ENCODE data around the gene TRHDE. TPM values are rescaled to one million over a fixed set of nuclear protein-coding genes. Genes with fewer than 3 reads are reported as not detected.

The TRHDE gene
- polyA plus RNA-seq, 2 of the 4 experiments (the other 2 are of a cell fraction) = 0.16 to 0.32 TPM

DNA sequence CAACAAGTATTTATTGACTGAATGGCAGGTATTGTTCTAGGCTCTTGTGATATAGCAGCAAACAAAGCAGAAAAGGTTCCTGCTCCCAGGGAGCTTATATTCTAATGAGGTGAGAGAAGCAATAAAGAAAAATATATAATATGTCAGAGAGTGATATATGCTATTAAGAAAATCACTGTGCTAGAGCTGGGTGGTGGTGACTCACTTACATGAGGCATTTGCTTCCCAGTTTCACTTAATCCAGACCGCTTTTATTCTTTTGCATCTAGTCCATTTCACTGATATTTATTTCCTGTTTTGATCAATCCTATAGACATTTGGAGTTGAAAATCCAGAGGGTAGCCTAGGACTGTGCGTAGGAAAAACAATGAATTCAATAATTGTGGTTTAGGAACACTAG is 17.5 kb downstream of the TRHDE start:
- no peak overlapping the region for H3K27ac ChIP-seq
- TF ChIP-seq SREBF2 (IDR thresholded peaks at IDR 0.05) (no peak), RNF2 (IDR thresholded peaks at IDR 0.05; ENCODE audit: borderline replicate concordance, low read depth) (no peak), TFCP2L1 (CRISPR knock-in tag; IDR thresholded peaks at IDR 0.05) (no peak), RFX5 (IDR thresholded peaks at IDR 0.05) (no peak), RAD21 (conservative IDR thresholded peaks at IDR 0.05 in 1 of 2, IDR thresholded peaks at IDR 0.05 in 1 of 2) (no peak), PHF8 (IDR thresholded peaks at IDR 0.05; ENCODE audit: borderline replicate concordance, low read depth) (no peak), HEYL (CRISPR knock-in tag; IDR thresholded peaks at IDR 0.05) (no peak), BHLHE40 (IDR thresholded peaks at IDR 0.05; ENCODE audit: low read depth, low read length) (no peak), CBX8 (IDR thresholded peaks at IDR 0.05) (no peak), HOXA7 (CRISPR knock-in tag; IDR thresholded peaks at IDR 0.05) (no peak), TP53 (CRISPR knock-in tag; IDR thresholded peaks at IDR 0.05) (no peak)
- TF ChIP-seq, protein P1, sequence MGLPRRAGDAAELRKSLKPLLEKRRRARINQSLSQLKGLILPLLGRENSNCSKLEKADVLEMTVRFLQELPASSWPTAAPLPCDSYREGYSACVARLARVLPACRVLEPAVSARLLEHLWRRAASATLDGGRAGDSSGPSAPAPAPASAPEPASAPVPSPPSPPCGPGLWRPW (IDR thresholded peaks at IDR 0.05) = no peak
- TF ChIP-seq, protein P2, sequence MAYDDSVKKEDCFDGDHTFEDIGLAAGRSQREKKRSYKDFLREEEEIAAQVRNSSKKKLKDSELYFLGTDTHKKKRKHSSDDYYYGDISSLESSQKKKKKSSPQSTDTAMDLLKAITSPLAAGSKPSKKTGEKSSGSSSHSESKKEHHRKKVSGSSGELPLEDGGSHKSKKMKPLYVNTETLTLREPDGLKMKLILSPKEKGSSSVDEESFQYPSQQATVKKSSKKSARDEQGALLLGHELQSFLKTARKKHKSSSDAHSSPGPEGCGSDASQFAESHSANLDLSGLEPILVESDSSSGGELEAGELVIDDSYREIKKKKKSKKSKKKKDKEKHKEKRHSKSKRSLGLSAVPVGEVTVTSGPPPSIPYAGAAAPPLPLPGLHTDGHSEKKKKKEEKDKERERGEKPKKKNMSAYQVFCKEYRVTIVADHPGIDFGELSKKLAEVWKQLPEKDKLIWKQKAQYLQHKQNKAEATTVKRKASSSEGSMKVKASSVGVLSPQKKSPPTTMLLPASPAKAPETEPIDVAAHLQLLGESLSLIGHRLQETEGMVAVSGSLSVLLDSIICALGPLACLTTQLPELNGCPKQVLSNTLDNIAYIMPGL (CRISPR knock-in tag; IDR thresholded peaks at IDR 0.05; ENCODE audit: borderline replicate concordance) = no peak
- H3K4me2 ChIP-seq = no peak overlapping the region
- H3K9me3 ChIP-seq = 0 out of 3 replicates have a peak, but pooled peaks cover 2% of the 10 kb centered on the region
- no peaks in the 10 kb centered on the region for H3K4me1 ChIP-seq
- POLR2A ChIA-PET = no interaction called here
- FAIRE-seq (no peak), DNase-seq (ENCODE audit: low read depth in 1 of 2, low spot score in 1 of 2) (no peak), ATAC-seq (no peak)
- H3K4me3 ChIP-seq = no peak overlapping the region
- WGBS (ENCODE audit: missing lambda C conversion rate) = 28% methylated on average over 2 of the region's 2 CpGs
- CTCF ChIA-PET = no interaction called here

DNA sequence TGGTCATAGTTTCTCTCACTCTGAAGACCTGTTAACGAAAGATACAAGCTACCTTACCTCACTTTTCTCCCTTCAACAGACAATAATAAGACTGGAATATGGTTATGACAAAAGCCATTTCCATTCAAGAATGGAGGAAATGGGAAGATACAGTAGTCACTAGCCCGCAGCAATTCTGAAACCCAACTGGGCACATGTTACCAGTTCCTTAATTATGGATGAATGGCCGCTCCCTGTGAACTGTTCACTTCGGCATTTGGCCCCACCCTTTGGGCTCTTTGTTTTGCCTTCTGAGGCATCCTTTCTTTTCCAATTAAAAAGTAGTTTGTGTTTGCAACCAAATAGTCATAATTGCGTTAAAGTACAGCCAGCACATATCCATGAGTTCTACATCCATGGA is 19.0 kb downstream of the TRHDE start:
- no peak for FAIRE-seq
- no peak for DNase-seq (ENCODE audit: low read depth in 1 of 2, low spot score in 1 of 2)
- TF ChIP-seq HDAC2 (IDR thresholded peaks at IDR 0.05) (no peak), ESRRA (IDR thresholded peaks at IDR 0.05; ENCODE audit: borderline replicate concordance, low read length) (no peak), MAFK (IDR thresholded peaks at IDR 0.05; ENCODE audit: partially characterized antibody) (no peak), CBX2 (IDR thresholded peaks at IDR 0.05; ENCODE audit: borderline replicate concordance, low read depth) (no peak), FOXS1 (CRISPR knock-in tag; IDR thresholded peaks at IDR 0.05) (no peak)
- no peak for ATAC-seq
- H3K4me3 ChIP-seq = no peak overlapping the region
- no peak overlapping the region for H3K27ac ChIP-seq
- no peak overlapping the region for H3K4me2 ChIP-seq
- ChIA-PET CTCF (interaction anchor here (0.6 kb wide), 1 partner anchor 303 kb away, joined by 3 read pairs; no protein-coding TSS in a partner anchor), POLR2A (no interaction called here)
- 17% methylated on average over 5 of the region's 5 CpGs for WGBS (ENCODE audit: missing lambda C conversion rate)
- H3K4me1 ChIP-seq = no peaks in the 10 kb centered on the region; the same call in 2 of the 3 replicates
- H3K9me3 ChIP-seq = 0 out of 3 replicates have a peak, but pooled peaks cover 2% of the 10 kb centered on the region

DNA sequence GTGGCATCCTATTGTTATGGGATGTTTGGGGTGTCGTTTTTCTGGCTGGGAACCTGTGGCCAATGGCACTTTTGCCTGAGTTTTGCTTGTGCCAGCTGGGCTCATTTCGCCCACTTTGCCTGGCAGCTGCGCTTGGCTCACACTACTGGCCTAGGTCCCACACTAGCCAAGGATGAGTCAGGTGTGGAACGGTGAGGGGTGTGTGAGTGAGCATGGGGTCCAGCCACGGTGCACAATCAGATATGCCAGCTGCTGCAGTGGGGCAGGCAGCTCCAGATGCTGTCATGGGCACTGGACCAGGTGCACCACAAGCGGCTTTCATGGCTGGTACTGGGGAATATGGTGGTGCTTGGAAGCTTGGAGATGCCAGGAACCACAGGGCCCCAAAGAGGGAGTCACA is 21.5 kb downstream of the TRHDE start:
- ChIA-PET CTCF (interaction anchor here (1.2 kb wide), 1 partner anchor 13 kb away, joined by 4 read pairs; no protein-coding TSS in a partner anchor), POLR2A (no interaction called here)
- no peak overlapping the region for H3K4me2 ChIP-seq
- WGBS (ENCODE audit: missing lambda C conversion rate) = 36% methylated on average over 6 of the region's 6 CpGs
- no peaks in the 10 kb centered on the region; the same call in 2 of the 3 replicates for H3K4me1 ChIP-seq
- H3K9me3 ChIP-seq = no peaks in the 10 kb centered on the region
- H3K4me3 ChIP-seq = no peak overlapping the region
- H3K27ac ChIP-seq = no peak overlapping the region
- FAIRE-seq = no peak
- no peak for ATAC-seq
- no peak for TF ChIP-seq GATA3 (IDR thresholded peaks at IDR 0.05; ENCODE audit: borderline replicate concordance)
- TF ChIP-seq, protein P3, sequence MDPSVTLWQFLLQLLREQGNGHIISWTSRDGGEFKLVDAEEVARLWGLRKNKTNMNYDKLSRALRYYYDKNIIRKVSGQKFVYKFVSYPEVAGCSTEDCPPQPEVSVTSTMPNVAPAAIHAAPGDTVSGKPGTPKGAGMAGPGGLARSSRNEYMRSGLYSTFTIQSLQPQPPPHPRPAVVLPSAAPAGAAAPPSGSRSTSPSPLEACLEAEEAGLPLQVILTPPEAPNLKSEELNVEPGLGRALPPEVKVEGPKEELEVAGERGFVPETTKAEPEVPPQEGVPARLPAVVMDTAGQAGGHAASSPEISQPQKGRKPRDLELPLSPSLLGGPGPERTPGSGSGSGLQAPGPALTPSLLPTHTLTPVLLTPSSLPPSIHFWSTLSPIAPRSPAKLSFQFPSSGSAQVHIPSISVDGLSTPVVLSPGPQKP (IDR thresholded peaks at IDR 0.05; ENCODE audit: low read depth, low read length) = no peak
- TF ChIP-seq HOXA7 (CRISPR knock-in tag; IDR thresholded peaks at IDR 0.05) = no peak
- TF ChIP-seq, protein P4, sequence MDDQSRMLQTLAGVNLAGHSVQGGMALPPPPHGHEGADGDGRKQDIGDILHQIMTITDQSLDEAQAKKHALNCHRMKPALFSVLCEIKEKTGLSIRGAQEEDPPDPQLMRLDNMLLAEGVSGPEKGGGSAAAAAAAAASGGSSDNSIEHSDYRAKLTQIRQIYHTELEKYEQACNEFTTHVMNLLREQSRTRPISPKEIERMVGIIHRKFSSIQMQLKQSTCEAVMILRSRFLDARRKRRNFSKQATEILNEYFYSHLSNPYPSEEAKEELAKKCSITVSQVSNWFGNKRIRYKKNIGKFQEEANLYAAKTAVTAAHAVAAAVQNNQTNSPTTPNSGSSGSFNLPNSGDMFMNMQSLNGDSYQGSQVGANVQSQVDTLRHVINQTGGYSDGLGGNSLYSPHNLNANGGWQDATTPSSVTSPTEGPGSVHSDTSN (IDR thresholded peaks at IDR 0.05) = no peak
- TF ChIP-seq ZC3H11A (IDR thresholded peaks at IDR 0.05) = no peak
- TF ChIP-seq, protein P1 (IDR thresholded peaks at IDR 0.05) = no peak
- TF ChIP-seq, protein P5, sequence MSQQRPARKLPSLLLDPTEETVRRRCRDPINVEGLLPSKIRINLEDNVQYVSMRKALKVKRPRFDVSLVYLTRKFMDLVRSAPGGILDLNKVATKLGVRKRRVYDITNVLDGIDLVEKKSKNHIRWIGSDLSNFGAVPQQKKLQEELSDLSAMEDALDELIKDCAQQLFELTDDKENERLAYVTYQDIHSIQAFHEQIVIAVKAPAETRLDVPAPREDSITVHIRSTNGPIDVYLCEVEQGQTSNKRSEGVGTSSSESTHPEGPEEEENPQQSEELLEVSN (IDR thresholded peaks at IDR 0.05; ENCODE audit: borderline replicate concordance, low read depth) = no peak
- DNase-seq (ENCODE audit: low read depth in 1 of 2, low spot score in 1 of 2) = no peak

Data from A549 (cell line).